Retinal pigment epithelial cell (primary cell): ENCODE results near the gene C6orf118.

ENCODE experiments used
- DNase-seq: peaks from one replicate; pipeline ENCODE4 v3.0.0-alpha.2; 2010; ENCODE audit warnings: low read depth
- H3K4me3 ChIP-seq: 2 replicates; pipeline ENCODE4 v1.5.1; 2011; ENCODE audit warnings: mild to moderate bottlenecking, low read length, control low read depth, moderate library complexity
- TF ChIP-seq, protein P1 (sequence below): conservative IDR thresholded peaks from 2 replicates; pipeline ENCODE4 v1.5.1; 2011; ENCODE audit warnings: low read depth, low read length, control low read depth, inconsistent platforms

C6orf118 gene

DNA sequence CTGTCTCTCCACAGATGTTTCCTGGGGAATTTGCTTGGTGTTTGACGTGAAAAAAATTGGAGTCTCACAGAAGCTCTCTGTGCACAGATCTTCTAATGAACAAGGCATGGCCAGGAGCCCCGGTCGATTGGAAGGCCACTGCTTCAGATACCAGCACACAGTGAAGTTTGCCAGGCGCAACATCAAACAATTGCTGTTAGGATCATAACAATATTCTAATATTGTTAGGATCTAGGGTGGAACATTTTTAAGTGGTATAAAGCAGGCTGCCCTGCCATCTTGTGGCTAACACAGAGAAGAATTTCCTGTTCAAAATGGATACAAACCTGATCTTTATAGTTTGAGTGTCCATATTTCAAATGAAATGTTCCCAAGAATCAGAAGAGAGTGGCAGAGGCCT is 64.1 kb downstream of the C6orf118 start:
- H3K4me3 ChIP-seq, result no peak overlapping the region
- TF ChIP-seq, protein P1, sequence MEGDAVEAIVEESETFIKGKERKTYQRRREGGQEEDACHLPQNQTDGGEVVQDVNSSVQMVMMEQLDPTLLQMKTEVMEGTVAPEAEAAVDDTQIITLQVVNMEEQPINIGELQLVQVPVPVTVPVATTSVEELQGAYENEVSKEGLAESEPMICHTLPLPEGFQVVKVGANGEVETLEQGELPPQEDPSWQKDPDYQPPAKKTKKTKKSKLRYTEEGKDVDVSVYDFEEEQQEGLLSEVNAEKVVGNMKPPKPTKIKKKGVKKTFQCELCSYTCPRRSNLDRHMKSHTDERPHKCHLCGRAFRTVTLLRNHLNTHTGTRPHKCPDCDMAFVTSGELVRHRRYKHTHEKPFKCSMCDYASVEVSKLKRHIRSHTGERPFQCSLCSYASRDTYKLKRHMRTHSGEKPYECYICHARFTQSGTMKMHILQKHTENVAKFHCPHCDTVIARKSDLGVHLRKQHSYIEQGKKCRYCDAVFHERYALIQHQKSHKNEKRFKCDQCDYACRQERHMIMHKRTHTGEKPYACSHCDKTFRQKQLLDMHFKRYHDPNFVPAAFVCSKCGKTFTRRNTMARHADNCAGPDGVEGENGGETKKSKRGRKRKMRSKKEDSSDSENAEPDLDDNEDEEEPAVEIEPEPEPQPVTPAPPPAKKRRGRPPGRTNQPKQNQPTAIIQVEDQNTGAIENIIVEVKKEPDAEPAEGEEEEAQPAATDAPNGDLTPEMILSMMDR, result peak; percentile 46
- peak; percentile 7 for DNase-seq

- TF ChIP-seq, protein P1, result no peak
- DNase-seq, result no peak
- H3K4me3 ChIP-seq, result no peak overlapping the region
These were observed 64.7 kb downstream of the C6orf118 start for GRCh38 chr6:165244524-165245247.

GRCh38 chr6:165243801-165244200 is 65.6 kb downstream of the C6orf118 start:
- TF ChIP-seq, protein P1, result no peak
- DNase-seq, result no peak
- no peak overlapping the region for H3K4me3 ChIP-seq

DNA sequence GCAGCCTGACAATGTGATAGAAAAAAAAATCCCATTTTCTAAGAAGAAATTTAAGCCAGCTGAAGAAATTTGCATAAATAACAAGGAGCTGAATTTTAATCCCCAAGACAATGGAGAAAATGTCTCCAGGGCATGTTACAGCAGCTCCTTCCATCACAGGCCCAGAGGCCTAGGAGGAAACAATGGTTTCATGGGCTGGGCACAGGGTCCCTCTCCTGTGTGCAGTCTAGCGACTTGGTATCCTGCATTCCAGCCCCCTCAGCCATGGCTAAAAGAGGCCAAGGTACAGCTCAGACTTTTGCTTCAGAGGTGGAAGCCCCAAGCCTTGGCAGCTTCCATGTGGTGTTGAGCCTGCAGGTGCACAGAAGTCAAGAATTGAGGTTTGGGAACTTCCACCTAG is 73.1 kb downstream of the C6orf118 start:
- H3K4me3 ChIP-seq, result no peak overlapping the region
- DNase-seq, result no peak
- TF ChIP-seq, protein P1, result no peak

- DNase-seq, result no peak
- H3K4me3 ChIP-seq, result no peak overlapping the region
- TF ChIP-seq, protein P1, result no peak
These were observed 76.5 kb downstream of the C6orf118 start for GRCh38 chr6:165232731-165233488.

DNA sequence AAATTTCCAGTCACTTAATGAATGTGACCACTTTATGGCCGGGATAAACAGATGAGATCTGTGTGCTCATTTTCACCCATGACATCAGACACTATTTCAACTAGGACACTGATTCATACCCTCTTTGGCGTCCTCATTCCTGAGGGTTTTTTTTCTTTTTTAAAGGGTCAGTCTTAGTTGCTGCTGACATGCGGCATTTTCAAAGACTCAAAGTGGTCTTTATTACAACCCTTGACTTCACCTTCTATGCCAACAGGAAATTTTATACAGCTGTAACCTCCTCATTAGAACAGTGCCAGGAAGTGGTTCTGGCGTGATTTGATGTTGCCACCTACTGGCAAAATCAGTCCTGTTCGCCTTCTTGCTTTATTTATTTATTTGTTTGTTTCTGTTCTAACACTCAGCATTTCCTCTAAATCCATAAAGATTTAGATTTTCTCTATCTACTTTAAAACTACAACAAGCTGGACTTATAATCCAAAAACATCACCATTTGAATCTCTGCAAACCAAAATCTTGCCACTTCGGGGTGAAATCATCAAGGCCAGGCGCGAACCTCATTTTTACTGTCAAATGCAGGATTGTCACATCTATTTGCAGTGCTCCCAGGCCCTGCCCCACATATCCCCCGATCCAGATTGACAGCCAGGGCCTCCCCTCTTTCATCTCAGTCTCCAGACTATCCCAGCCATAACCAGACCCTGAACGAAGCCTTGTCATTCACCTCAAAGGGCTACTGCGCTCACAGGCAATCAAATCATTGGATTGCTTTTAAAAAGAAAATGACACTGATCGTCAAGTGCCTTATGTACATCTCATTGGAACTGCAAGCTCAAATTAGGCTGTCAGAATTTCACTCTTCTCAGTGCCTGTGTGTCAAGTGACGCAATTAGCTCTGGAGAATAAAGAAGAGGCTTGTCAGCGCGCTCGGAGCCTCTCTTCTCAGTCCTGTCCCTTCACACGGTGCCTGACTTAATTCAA is 77.5 kb downstream of the C6orf118 start:
- no peak overlapping the region for H3K4me3 ChIP-seq
- peak; percentile 24 for DNase-seq
- TF ChIP-seq, protein P1, result peak; percentile 73
